Measurements from ENCODE around the gene CEP170B.
"Not testable (repeated sequence)": the region's sequence is repeated elsewhere in the genome, so short reads cannot be mapped to it uniquely, and the experiment has no call there.

The CEP170B gene

GRCh38 chr14:104917993-104918392 lies 52.9 kb downstream of the CEP170B start:
- DNase-seq (ENCODE audit: low read depth) = peak; percentile 6

GRCh38 chr14:104919152-104919992 lies 54.3 kb downstream of the CEP170B start:
- not testable (repeated sequence) for DNase-seq (ENCODE audit: low read depth)

- no peak for DNase-seq (ENCODE audit: low read depth)
These were observed 54.9 kb downstream of the CEP170B start for GRCh38 chr14:104919993-104920315.

GRCh38 chr14:104923640-104924420 lies 58.8 kb downstream of the CEP170B start:
- no peak for DNase-seq (ENCODE audit: low read depth)

DNA sequence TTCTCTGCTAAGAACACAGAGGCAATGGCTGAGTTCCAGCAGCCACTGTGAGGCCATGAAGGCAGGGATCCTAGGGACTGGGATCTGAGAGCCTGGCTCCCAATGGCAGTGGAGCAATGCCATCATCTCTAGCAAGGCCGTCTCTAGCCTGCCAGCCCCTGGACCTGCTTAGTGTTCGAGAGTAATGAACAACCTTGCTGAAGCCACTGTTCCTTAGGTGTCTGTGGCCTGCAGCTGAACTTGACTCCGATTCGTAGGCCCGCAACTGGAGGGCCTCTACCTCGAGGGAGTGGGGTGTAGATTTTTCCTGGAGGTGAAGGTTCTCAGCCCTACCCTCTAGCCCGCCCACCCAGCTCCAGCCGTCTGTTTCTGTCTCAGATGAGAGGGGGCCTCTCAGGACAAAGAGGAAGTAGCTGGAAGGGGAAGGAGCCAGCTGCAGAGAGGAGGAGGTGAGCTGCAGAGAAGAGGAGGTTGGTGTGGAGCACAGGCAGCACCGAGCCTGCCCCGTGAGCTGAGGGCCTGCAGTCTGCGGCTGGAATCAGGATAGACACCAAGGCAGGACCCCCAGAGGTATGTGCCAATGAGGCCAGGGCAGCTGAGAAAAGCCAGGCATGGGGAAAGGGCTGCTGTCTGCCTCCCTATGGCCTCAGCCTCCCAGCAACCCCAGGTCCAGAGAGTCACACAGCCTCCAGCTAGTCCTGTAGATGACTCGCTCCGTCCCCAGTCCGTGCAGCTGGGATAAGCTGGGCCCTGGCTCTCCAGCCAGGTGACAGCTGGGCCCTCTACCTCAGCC lies 59.5 kb downstream of the CEP170B start, which contains the start of gene PLD4:
PLD4 (plus strand) TSS at position 459 of the 793 bp plus-strand sequence. CDS start 2,262 bp downstream, outside the sequence.
- DNase-seq (ENCODE audit: low read depth) = no peak

DNA sequence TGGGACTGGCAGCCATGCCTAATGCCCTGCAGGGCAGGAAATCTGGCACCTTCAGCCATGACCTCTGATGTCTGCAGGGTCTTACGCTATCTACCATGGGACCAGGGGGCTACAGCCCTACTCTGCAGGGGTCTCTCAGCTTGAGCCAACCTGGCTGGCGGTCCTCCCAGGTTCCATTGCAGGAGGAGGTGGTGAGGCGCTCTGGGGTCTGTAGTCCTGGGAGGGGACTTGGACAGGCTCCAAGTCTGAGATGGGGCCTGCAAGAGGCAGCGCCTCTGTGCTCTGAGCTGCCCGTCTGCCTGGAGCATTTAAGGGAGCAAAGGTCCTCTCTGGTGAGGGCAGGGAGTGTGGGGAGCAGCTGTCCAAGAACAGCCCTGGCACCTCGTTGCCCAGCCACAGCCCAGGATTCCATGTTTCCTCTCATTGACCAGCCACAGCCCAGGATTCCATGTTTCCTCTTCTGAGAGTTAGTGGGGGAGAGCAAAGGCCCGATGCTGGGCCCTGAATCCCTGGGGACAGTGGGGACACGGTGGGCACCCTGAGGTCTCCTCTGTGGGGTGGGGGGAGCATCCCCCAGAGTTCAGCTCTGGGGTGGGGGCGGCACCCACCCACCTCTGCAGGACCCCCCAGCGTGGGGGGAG lies 60.3 kb downstream of the CEP170B start:
- DNase-seq (ENCODE audit: low read depth) = no peak

- DNase-seq (ENCODE audit: low read depth) = no peak
These were observed 61.0 kb downstream of the CEP170B start for GRCh38 chr14:104925855-104926609.

GRCh38 chr14:104926619-104927431 lies 61.8 kb downstream of the CEP170B start:
- DNase-seq (ENCODE audit: low read depth) = no peak

- DNase-seq (ENCODE audit: low read depth) = no peak
These were observed 62.4 kb downstream of the CEP170B start for GRCh38 chr14:104927432-104927816.

GRCh38 chr14:104927901-104928300 lies 62.8 kb downstream of the CEP170B start:
- no peak for DNase-seq (ENCODE audit: low read depth)

DNA sequence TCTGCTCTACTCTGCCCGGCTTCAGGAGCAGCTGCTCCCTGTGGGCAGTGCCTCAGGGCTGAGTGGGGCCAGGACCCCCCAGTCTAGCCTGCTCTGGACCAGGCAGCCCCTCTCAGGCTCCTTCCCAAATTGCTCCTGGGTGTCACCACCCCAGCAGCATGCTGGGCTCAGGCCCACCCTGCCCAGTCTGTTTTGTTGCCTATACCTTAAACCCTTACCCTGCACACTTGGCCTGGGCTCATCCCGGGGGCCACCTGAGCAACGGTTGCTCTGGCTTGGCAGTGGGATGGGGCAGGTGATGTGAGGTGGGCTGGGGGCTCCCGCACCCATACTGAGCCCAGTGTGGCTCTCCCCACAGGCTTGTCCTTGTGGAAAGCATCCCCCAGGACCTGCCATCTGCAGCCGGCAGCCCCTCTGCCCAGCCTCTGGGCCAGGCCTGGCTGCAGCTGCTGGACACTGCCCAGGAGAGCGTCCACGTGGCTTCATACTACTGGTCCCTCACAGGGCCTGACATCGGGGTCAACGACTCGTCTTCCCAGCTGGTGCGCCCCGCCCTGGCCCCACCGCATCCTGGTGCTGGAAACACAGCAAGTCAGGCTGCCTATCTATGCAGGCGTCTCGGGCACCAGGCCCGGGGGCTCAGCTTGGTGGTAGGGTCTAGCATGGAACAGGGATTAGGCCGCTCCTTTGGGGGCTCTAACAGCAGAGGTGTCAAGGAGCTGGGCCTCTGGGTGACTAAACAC lies 63.5 kb downstream of the CEP170B start:
- DNase-seq (ENCODE audit: low read depth) = no peak

- no peak for DNase-seq (ENCODE audit: low read depth)
These were observed 64.5 kb downstream of the CEP170B start for GRCh38 chr14:104929268-104930230.

GRCh38 chr14:104930526-104931303 lies 65.6 kb downstream of the CEP170B start:
- DNase-seq (ENCODE audit: low read depth) = no peak

GRCh38 chr14:104931304-104931770 lies 66.3 kb downstream of the CEP170B start:
- no peak for DNase-seq (ENCODE audit: low read depth)

- DNase-seq (ENCODE audit: low read depth) = no peak
These were observed 67.0 kb downstream of the CEP170B start for GRCh38 chr14:104931771-104932675.
